HTR-8/SVneo (cell line): Measurements from ENCODE around the gene ZNRF2.

Experiments used
- DNase-seq: peaks from one replicate; pipeline ENCODE4 v3.0.0; 2011; ENCODE audit warnings: low spot score, mixed read lengths; ENCODE audit not compliant: insufficient read length
- FAIRE-seq: peaks from 2 replicates; lab custom pipeline; 2011; peaks lifted over from hg19 to GRCh38; lab: Jason Lieb, UNC

ZNRF2 gene

GRCh38 chr7:30313348-30313747, 29.0 kb downstream of the ZNRF2 start:
- DNase-seq, result no peak
- no peak for FAIRE-seq

- FAIRE-seq, result no peak
- no peak for DNase-seq
These were observed 29.4 kb downstream of the ZNRF2 start for GRCh38 chr7:30313793-30314192.

- FAIRE-seq (no peak), DNase-seq (no peak)
These were observed 31.2 kb downstream of the ZNRF2 start for GRCh38 chr7:30315589-30315988.

GRCh38 chr7:30320392-30320791, 36.0 kb downstream of the ZNRF2 start:
- no peak for DNase-seq
- FAIRE-seq, result no peak

- DNase-seq (no peak), FAIRE-seq (no peak)
These were observed 36.9 kb downstream of the ZNRF2 start for GRCh38 chr7:30321089-30321881.

GRCh38 chr7:30321882-30322192, 37.4 kb downstream of the ZNRF2 start:
- DNase-seq, result no peak

GRCh38 chr7:30322271-30323005, 38.0 kb downstream of the ZNRF2 start:
- FAIRE-seq, result peak; percentile 23

More at GRCh38 chr7:30321882-30322192, 37.4 kb downstream of the ZNRF2 start:
- FAIRE-seq, result no peak

GRCh38 chr7:30323006-30323355, 38.6 kb downstream of the ZNRF2 start:
- no peak for DNase-seq
- no peak for FAIRE-seq

More at GRCh38 chr7:30322271-30323005, 38.0 kb downstream of the ZNRF2 start:
- no peak for DNase-seq

GRCh38 chr7:30327813-30328212, 43.4 kb downstream of the ZNRF2 start:
- DNase-seq, result no peak
- FAIRE-seq, result no peak

- DNase-seq (no peak), FAIRE-seq (no peak)
These were observed 44.0 kb downstream of the ZNRF2 start for GRCh38 chr7:30328381-30328780.

GRCh38 chr7:30329716-30330115, 45.3 kb downstream of the ZNRF2 start:
- FAIRE-seq (no peak), DNase-seq (no peak)

GRCh38 chr7:30330134-30331111, 46.0 kb downstream of the ZNRF2 start:
- no peak for DNase-seq
- no peak for FAIRE-seq

- FAIRE-seq (no peak), DNase-seq (no peak)
These were observed 46.9 kb downstream of the ZNRF2 start for GRCh38 chr7:30331338-30331737.

GRCh38 chr7:30332549-30332948, 48.2 kb downstream of the ZNRF2 start:
- no peak for FAIRE-seq
- no peak for DNase-seq

GRCh38 chr7:30335763-30336487, 51.5 kb downstream of the ZNRF2 start:
- FAIRE-seq (no peak), DNase-seq (no peak)

- DNase-seq, result no peak
- FAIRE-seq, result no peak
These were observed 60.1 kb downstream of the ZNRF2 start for GRCh38 chr7:30344513-30344912.

GRCh38 chr7:30347226-30348082, 63.1 kb downstream of the ZNRF2 start:
- FAIRE-seq (no peak), DNase-seq (no peak)

GRCh38 chr7:30348083-30348560, 63.7 kb downstream of the ZNRF2 start:
- peak; percentile 47 for DNase-seq
- FAIRE-seq, result no peak

- DNase-seq (no peak), FAIRE-seq (no peak)
These were observed 64.8 kb downstream of the ZNRF2 start for GRCh38 chr7:30349170-30349569.
